Thyroid gland (tissue), 4 donors: Measurements from ENCODE around the gene PAX3. TPM values are rescaled to one million over a fixed set of nuclear protein-coding genes. Genes with fewer than 3 reads are reported as not detected.

Experiments used
- DNase-seq, 2 donors: peaks; one replicate each; pipeline ENCODE4 v3.0.0-alpha.2; 2019
- H3K27ac ChIP-seq, 3 donors: fragments of 200-600 bp; sonication (generic); 1 replicate in 2 of 3; 2 replicates in 1 of 3; pipeline ENCODE4 v1.5.1; 2016 to 2019; ENCODE audit warnings: mild to moderate bottlenecking in 1 of 3, moderate library complexity in 1 of 3
- H3K27me3 ChIP-seq: fragments of 200-600 bp; sonication (generic); one replicate; pipeline ENCODE4 v1.5.1; 2019
- H3K36me3 ChIP-seq, 2 donors: fragments of 200-600 bp; sonication (generic); one replicate each; pipeline ENCODE4 v1.5.1; 2016 to 2019
- H3K4me1 ChIP-seq, 2 donors: fragments of 200-600 bp; sonication (generic); one replicate each; pipeline ENCODE4 v1.5.1; 2017 to 2019
- H3K4me3 ChIP-seq, 3 donors: fragments of 200-600 bp; sonication (generic); replicated peaks in 1 of 3; 1 replicate in 2 of 3; 2 replicates in 1 of 3; pipeline ENCODE4 v1.5.1; 2016; ENCODE audit warnings: mild to moderate bottlenecking in 1 of 3
- H3K9me3 ChIP-seq: fragments of 200-600 bp; sonication (generic); one replicate; pipeline ENCODE4 v1.5.1; 2017
- POLR2A ChIP-seq, 2 donors: fragments of 450-650 bp; IDR thresholded peaks; one replicate each; pipeline ENCODE4 v1.6.1; 2017; ENCODE audit warnings: antibody characterized with exemption in 2 of 2, mild to moderate bottlenecking in 2 of 2, moderate library complexity in 1 of 2
- WGBS, 2 donors: methylation state at CpG; one replicate each; pipeline ENCODE4 v1.1.5; 2017; 5-methylcytosine and 5-hydroxymethylcytosine counted together
- intact Hi-C: fragments of 100-400 bp; cut with DNase I; formaldehyde crosslinking; loops from one replicate; pipeline ENCODE4 v1.15.1; 2023
- total RNA-seq, 4 donors: library from RNA; depleted of rRNA; stranded (reverse); fragments of >200 nt; gene quantifications; one replicate each; pipeline ENCODE4 v1.2.3, GENCODE V29; 2016
- TF ChIP-seq, protein P1 (sequence below), 6 experiments: fragments of 200-600 bp in 3 of 6; fragments of 450-650 bp in 3 of 6; sonication (generic) in 3 of 6; IDR thresholded peaks; one replicate each; pipeline ENCODE4 v1.5.1; 2016 to 2019; ENCODE audit warnings: antibody characterized with exemption in 6 of 6, mild to moderate bottlenecking in 2 of 6, inconsistent platforms in 1 of 6, moderate library complexity in 1 of 6

PAX3 gene
- total RNA-seq, 4 donors from 2014 or later, result not detected

DNA sequence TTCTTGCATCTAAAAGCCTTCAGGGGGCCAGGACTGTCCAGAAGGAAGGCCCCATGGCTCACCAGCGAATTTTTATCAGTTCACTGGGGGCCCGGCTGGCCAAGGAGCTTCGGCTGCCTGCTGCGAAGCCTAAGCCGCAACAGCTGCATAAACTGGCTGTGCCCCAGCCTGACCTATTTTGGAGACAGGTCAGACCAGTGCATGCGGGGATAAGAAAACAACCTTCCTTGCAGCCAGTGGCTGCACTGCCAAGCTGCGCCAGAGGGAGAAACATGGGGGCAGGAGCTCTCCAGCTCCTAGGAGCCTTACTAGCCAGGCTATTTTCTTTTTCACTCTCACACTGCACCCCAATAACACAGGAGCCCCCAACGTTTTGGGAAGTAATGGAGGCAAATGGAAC, 15.2 kb downstream of the PAX3 start:
- Histone ChIP-seq H3K4me3 (no peak overlapping the region), H3K9me3 (no peaks in the 10 kb centered on the region), H3K4me1 (no peaks in the 10 kb centered on the region), H3K27ac (no peak overlapping the region), H3K27me3 (peaks cover 18% of the 10 kb centered on the region), H3K36me3 (no peaks in the 10 kb centered on the region)
- WGBS, 2 donors, result 37 to 49% methylated on average over 6 to 8 of the region's 8 CpGs
- intact Hi-C loops, result no loop called here
- DNase-seq, result no peak
- no peak for TF ChIP-seq POLR2A (IDR thresholded peaks at IDR 0.05)
- TF ChIP-seq, protein P1, sequence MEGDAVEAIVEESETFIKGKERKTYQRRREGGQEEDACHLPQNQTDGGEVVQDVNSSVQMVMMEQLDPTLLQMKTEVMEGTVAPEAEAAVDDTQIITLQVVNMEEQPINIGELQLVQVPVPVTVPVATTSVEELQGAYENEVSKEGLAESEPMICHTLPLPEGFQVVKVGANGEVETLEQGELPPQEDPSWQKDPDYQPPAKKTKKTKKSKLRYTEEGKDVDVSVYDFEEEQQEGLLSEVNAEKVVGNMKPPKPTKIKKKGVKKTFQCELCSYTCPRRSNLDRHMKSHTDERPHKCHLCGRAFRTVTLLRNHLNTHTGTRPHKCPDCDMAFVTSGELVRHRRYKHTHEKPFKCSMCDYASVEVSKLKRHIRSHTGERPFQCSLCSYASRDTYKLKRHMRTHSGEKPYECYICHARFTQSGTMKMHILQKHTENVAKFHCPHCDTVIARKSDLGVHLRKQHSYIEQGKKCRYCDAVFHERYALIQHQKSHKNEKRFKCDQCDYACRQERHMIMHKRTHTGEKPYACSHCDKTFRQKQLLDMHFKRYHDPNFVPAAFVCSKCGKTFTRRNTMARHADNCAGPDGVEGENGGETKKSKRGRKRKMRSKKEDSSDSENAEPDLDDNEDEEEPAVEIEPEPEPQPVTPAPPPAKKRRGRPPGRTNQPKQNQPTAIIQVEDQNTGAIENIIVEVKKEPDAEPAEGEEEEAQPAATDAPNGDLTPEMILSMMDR (IDR thresholded peaks at IDR 0.05), result no peak

DNA sequence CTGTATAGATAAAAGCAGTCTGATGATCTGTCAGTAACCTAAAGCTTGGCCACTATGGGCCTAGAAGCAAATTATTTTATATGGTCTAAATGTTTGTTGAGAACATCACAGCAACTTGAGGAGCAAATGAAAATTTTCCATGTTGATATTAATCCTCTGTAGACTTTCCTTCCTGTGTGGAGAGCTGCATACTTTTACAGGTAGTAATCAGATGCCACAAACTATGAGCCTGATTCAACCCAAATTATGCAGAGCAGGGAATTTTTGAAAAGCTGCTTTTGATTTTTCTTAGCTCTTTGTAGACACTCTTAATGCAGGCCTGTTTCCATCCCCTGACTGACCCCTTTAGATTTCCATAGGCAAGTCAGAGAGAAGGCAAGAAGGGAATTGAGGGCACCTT, 17.3 kb downstream of the PAX3 start:
- no peak overlapping the region for H3K4me3 ChIP-seq
- H3K4me1 ChIP-seq, result no peaks in the 10 kb centered on the region
- DNase-seq, result no peak
- intact Hi-C loops, result no loop called here
- no peak overlapping the region for H3K27ac ChIP-seq
- no peak for TF ChIP-seq POLR2A (IDR thresholded peaks at IDR 0.05)
- TF ChIP-seq, protein P1 (IDR thresholded peaks at IDR 0.05), result no peak
- H3K9me3 ChIP-seq, result no peaks in the 10 kb centered on the region
- peaks cover 14% of the 10 kb centered on the region for H3K27me3 ChIP-seq
- H3K36me3 ChIP-seq, result no peaks in the 10 kb centered on the region

DNA sequence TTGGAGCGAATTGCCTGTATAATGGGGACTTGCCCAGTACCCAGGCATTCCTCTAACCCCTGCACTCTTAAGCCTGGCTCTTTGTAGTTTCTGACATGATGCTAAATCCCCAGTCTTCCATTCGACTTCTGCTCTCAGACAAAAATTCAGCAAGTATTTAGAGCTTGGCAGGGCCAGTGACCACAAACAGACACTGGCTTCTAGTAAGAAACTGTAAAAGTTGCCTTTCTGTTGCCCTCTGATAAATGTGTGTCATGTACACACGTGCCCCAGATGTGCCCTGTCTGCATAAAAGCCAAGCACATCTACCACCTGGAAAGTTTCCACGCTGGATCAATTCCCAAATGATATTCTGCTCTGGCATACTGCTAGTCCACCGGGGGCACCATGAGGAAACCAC, 18.0 kb downstream of the PAX3 start:
- intact Hi-C loops, result no loop called here
- WGBS, 2 donors, result 78 to 91% methylated on average over 5 of the region's 5 CpGs
- TF ChIP-seq POLR2A (IDR thresholded peaks at IDR 0.05), result no peak
- TF ChIP-seq, protein P1 (IDR thresholded peaks at IDR 0.05), result no peak
- no peak for DNase-seq
- Histone ChIP-seq H3K27me3 (peaks cover 7% of the 10 kb centered on the region), H3K27ac (no peak overlapping the region), H3K9me3 (no peaks in the 10 kb centered on the region), H3K36me3 (no peaks in the 10 kb centered on the region), H3K4me3 (no peak overlapping the region), H3K4me1 (no peaks in the 10 kb centered on the region)

DNA sequence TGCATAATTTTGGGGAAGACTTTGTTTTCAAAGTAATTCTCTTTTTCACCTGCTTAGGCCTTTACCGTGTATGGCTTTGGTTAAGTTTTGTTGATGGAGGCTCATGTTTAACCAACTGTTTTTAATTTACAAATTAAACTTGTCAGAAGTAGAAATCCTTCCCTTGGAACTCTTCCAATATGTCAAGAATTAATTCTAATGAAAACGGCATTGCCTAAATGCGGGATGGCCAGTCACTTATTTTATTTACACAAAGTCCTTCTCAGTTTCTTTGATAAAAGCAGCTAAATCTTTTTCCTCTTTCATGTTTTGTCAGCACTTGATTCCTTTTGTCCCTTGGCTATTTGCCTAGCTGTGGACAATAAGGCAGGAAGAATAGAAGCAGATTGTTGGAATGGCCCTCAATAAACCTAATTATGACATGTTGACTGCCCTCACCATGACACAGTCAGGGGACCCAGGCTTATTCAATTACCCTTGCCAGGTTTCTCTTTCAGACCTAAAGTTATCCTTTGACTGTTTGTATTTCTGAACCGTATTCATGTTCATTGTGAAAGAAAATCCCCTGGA, 26.3 kb downstream of the PAX3 start:
- WGBS, 2 donors, result 65 to 67% methylated on average over 4 of the region's 4 CpGs
- Histone ChIP-seq H3K27me3 (no peaks in the 10 kb centered on the region), H3K4me3 (no peak overlapping the region)

DNA sequence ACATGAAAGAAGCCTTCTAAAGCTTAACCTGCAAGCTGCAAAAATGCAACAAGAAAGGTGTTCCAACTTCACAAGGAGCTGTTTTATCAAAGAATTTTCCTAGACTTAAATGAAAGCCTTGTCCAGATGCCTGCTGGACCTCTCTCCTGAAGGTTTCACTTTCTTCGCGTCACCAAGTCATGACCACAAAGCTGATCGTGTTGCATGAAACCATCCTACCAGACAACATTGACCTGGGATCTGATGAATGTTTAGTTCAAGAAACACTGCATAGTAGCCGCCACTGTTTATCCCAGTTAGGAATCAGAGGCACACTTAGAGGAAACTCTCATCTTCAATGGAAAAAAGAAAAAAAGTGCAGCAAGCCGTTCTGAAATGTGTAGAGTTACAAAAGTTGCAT, 26.9 kb downstream of the PAX3 start:
- intact Hi-C loops, result no loop called here
- Histone ChIP-seq H3K9me3 (no peaks in the 10 kb centered on the region), H3K4me3 (no peak overlapping the region), H3K27ac (no peak overlapping the region), H3K4me1 (no peaks in the 10 kb centered on the region), H3K36me3 (no peaks in the 10 kb centered on the region), H3K27me3 (no peaks in the 10 kb centered on the region)
- WGBS, 2 donors, result 68 to 78% methylated on average over 5 of the region's 5 CpGs
- TF ChIP-seq, protein P1 (IDR thresholded peaks at IDR 0.05), result no peak
- no peak for TF ChIP-seq POLR2A (IDR thresholded peaks at IDR 0.05)
- DNase-seq, result no peak

More for the DNA sequence above, 26.3 kb downstream of the PAX3 start:
- no peak for DNase-seq
- intact Hi-C loops, result no loop called here
- Histone ChIP-seq H3K36me3 (no peaks in the 10 kb centered on the region), H3K27ac (no peak overlapping the region), H3K4me1 (no peaks in the 10 kb centered on the region), H3K9me3 (no peaks in the 10 kb centered on the region)
- no peak for TF ChIP-seq POLR2A (IDR thresholded peaks at IDR 0.05)
- TF ChIP-seq, protein P1 (IDR thresholded peaks at IDR 0.05), result no peak
